HG02798 (cell line): ENCODE results near the gene GPER1.
"Not testable (repeated sequence)": the region's sequence is repeated elsewhere in the genome, so short reads cannot be mapped to it uniquely, and the experiment has no call there.

ENCODE experiments used
- ATAC-seq: cut with Tn5 transposase; IDR thresholded peaks from one replicate; pipeline ENCODE4 v1.9.1; 2021; ENCODE audit warnings: mild to moderate bottlenecking; ENCODE audit not compliant: unreplicated experiment, poor library complexity

The GPER1 gene

DNA sequence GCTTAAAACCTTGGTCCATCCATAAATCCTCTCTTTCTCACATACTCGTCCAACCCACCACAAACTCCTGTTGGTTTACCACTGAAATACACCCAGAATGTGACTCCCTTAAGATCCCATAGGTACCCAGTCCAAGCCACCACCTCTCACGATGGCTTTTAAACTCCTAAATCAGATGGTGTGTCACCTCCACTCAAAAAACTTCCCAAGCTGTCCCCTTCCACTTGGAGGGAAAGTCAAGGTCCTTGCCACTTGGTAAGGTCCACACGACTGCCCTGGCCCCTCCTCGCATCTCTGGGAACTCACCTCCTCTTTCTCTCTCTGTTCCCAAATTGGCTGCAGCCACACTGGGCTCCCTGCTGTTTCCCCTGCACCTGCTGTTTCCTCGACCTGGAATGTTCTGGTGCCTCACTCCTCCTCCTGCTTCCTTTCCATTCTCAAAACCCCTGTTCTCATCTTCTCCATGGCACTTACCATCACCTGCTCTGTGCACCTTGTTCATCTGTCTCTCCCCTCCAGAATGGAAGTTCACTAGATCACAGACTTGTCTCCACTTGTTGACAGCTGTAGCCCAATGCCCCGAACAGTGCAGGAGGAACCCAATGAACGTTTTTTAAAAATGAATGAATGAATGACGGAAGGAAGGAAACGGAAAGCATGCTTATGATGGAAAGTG is 49.1 kb downstream of the GPER1 start:
- ATAC-seq, result no peak

DNA sequence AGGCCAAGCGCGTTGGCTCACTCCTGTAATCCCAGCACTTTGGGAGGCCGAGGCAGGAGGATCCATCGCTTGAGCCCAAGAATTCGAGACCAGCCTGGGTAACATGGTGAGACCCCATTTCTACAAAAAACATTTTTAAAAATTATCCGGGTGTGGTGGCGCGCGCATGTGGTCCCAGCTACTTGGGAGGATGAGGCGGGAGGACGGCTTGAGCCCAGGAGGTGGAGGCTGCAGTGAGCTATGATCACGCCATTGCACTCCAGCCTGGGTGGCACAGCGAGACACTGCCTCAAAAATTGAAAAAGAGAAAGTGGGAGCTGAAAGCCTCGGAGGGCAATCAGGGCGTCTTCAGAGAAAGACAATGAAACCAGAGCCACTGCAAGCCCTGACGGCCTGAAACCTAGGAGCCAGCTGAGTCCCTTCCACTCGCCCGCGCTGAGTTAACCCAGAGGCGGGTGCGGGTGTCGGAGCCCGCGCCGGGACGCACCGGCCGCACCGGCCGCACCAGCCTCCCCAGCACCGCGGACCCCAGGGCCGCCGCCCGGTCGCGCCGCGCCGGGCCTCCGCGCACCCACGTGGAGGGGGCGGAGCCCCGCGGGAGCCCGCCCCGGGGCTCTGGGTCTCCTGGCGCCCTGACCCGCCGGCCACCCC is 49.7 kb downstream of the GPER1 start:
- peak; percentile 72 for ATAC-seq

DNA sequence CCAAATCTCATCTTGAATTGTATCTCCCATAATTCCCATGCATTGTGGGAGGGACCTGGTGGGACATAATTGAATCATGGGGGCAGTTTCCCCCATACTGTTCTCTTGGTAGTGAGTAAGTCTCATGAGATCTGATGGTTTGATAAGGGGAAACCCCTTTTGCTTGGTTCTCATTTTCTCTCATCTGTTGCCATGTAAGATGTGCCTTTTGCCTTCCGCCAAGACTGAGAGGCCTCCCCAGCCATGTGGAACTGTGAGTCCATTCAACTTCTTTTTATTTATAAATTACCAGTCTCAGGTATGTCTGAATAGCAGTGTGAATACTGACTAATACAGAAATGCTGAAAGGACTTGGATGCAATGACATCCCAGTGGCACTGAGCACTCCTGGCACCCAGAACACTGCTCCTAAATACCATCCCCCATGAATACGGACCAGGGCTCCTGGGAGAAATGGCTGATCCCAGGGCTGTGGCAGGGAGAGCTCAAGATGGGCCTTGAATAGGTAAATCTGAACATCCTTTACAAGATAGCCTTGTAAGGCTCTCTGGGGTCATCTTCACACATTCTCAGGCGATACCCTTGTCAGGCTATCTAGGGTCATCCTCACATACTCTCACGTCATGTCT is 52.7 kb downstream of the GPER1 start:
- ATAC-seq, result no peak

DNA sequence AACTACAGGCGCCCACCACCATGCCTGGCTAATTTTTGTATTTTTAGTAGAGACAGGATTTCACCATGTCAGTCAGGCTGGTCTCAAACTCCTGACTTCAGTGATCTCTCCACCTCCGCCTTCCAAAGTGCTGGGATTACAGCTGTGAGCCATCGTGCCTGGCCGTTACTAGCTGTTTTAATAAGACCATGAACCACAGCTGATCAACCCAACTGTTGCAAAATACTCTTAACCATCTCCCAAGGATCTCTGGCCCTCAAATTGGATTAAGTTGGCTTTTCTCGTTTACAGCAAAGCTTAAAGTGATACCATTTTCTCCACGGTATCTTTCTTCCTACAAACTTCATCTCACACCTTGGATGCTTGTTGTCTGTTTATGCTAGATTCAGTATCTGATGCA is 53.7 kb downstream of the GPER1 start:
- ATAC-seq, result no peak

DNA sequence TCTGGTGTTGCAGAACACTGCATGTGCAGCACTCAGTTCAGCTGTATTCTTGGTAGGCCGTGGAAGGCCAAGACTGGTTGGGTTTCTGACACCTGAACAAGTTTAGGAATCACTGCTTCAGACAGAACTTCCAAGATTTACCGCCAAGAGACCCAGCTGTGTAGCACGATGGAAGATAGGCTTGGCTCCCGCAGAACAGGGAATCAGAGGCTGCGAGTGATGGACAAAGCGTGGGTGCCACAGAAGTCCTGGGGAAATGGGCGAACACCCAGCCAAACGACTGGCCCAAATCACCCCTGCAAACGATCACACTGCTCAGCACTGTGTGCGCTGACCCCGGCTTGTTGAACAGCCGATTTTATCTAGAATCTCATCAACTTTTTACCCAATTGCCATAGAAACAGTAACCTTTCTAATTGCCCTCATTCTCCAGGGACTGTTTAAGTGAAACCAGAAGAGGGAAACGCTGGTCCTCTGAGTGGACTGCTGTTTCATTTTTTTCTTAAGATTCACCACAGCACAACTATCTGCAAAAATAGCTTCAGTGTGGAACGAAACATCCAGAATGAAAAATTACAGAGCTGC is 54.2 kb downstream of the GPER1 start:
- no peak for ATAC-seq

DNA sequence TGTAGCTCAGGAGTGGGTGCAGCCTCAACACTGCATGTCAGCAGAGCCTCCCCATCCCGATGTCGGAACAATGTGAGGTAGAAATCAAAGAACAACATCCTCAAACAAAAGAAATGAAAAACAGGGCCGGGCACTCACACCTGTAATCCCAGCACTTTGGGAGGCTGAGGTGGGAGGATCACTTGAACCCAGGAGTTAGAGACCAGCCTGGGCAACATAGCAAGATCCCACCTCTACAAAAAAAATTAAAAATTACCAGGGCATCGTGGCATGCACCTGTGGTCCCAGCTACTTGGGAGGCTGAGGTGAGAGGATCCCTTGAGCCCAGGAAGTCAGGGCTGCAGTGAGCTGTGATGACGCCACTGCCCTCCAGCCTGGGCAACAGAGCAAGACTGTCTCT is 55.1 kb downstream of the GPER1 start:
- ATAC-seq, result not testable (repeated sequence)
